ENCODE measurements around the gene MX1. TPM values are rescaled to one million over a fixed set of nuclear protein-coding genes. Genes with fewer than 3 reads are reported as not detected.

The MX1 gene
- total RNA-seq, 2 experiments from 2014 or later: 23.9 to 24.7 TPM

- POLR2A ChIA-PET: no interaction called here
- intact Hi-C loops (cut with micrococcal nuclease; ENCODE audit: unreplicated experiment): no loop called here
- no peaks in the 10 kb centered on the region for H4K20me1 ChIP-seq (ENCODE audit: insufficient read depth, low read length)
- CTCF ChIA-PET (ENCODE audit: unreplicated experiment): no interaction called here
- no peaks in the 10 kb centered on the region for H3K9me3 ChIP-seq (ENCODE audit: low read length)
- H3K4me3 ChIP-seq (ENCODE audit: low read depth, low read length, poor library complexity, severe bottlenecking): no peak overlapping the region
- no peaks in the 10 kb centered on the region for H3K36me3 ChIP-seq (ENCODE audit: insufficient read depth, low read length)
- no peaks in the 10 kb centered on the region for H3K79me2 ChIP-seq (ENCODE audit: insufficient read depth, low read depth, low read length)
- no peaks in the 10 kb centered on the region for H3K9me2 ChIP-seq (ENCODE audit: insufficient read depth, low read length)
- DNase-seq (ENCODE audit: low spot score): no peak
- TF ChIP-seq EZH2phosphoT487 (IDR thresholded peaks at IDR 0.05; ENCODE audit: borderline replicate concordance, low read depth, low read length) (no peak), CTCF (conservative IDR thresholded peaks at IDR 0.05; ENCODE audit: low read length) (no peak)
- no TSS peak for BruUV-seq (replicated peaks)
- peaks cover 3% of the 10 kb centered on the region for H3K4me1 ChIP-seq (ENCODE audit: insufficient read depth, low read length, poor library complexity, severe bottlenecking)
- H3K27ac ChIP-seq (ENCODE audit: low read depth, low read length, poor library complexity, severe bottlenecking): no peak overlapping the region
- H3K4me2 ChIP-seq (ENCODE audit: low read length): no peak overlapping the region
- no peak overlapping the region for H2AFZ ChIP-seq (ENCODE audit: low read length)
Measured at GRCh38 chr21:41406340-41406739, 19.7 kb upstream of the MX1 start.

DNA sequence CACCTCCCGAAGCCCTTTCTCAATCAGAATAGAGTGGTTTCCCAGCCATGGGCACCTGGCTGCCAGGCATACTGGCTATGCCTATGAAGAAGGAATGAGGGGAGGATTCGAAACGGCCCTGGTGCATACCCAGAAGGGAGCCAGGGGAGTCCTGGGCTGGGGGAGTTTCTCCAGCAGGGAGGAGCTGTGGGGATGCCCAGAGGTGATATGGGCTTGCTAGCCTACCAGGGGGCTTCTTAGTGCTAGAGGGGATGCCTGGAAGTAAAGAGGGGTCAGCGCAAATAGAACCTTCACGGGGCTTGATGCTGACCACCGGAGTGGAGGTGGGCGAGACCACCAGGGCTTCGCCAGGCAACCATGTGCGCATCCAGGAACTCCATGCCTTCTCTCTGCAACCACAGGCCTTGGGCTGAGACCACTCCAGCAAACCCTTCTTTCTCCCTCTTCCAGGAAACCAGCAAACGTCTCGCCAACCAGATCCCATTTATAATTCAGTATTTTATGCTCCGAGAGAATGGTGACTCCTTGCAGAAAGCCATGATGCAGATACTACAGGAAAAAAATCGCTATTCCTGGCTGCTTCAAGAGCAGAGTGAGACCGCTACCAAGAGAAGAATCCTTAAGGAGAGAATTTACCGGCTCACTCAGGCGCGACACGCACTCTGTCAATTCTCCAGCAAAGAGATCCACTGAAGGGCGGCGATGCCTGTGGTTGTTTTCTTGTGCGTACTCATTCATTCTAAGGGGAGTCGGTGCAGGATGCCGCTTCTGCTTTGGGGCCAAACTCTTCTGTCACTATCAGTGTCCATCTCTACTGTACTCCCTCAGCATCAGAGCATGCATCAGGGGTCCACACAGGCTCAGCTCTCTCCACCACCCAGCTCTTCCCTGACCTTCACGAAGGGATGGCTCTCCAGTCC, 18.2 kb upstream of the MX1 start:
- BruUV-seq (replicated peaks): no TSS peak
- ChIA-PET POLR2A (interaction anchor here (0.6 kb wide), 1 partner anchor 23 kb away, joined by 3 read pairs; no protein-coding TSS in a partner anchor), CTCF (ENCODE audit: unreplicated experiment) (no interaction called here)
- Histone ChIP-seq H4K20me1 (ENCODE audit: insufficient read depth, low read length) (no peaks in the 10 kb centered on the region), H3K9me2 (ENCODE audit: insufficient read depth, low read length) (no peaks in the 10 kb centered on the region), H3K4me1 (ENCODE audit: insufficient read depth, low read length, poor library complexity, severe bottlenecking) (peaks cover 4% of the 10 kb centered on the region), H3K4me2 (ENCODE audit: low read length) (no peak overlapping the region), H3K9me3 (ENCODE audit: low read length) (no peaks in the 10 kb centered on the region), H2AFZ (ENCODE audit: low read length) (no peak overlapping the region), H3K36me3 (ENCODE audit: insufficient read depth, low read length) (no peaks in the 10 kb centered on the region), H3K79me2 (ENCODE audit: insufficient read depth, low read depth, low read length) (no peaks in the 10 kb centered on the region), H3K4me3 (ENCODE audit: low read depth, low read length, poor library complexity, severe bottlenecking) (no peak overlapping the region), H3K27ac (ENCODE audit: low read depth, low read length, poor library complexity, severe bottlenecking) (no peak overlapping the region)
- intact Hi-C loops (cut with micrococcal nuclease; ENCODE audit: unreplicated experiment): no loop called here
- DNase-seq (ENCODE audit: low spot score): no peak
- no peak for TF ChIP-seq EZH2phosphoT487 (IDR thresholded peaks at IDR 0.05; ENCODE audit: borderline replicate concordance, low read depth, low read length)
- no peak for TF ChIP-seq CTCF (conservative IDR thresholded peaks at IDR 0.05; ENCODE audit: low read length)

DNA sequence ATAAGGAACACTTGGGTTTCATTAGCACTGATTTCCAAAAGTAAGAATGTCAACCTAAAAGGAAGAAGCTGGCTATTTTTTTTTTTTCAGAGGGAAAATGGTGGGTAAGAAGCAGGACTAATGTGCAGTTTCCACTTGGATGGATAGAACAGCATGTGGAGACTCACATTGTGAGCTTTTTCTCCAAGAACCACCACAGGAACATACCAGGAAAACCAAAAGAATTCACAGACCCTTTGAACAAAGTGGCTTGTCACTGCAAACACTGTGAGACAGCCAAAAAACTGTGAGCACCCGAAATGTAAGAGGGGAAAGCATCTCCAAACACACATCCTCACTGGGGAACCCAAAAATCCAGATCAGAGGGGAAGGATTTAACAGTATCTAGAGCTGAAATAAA, 15.7 kb upstream of the MX1 start:
- H4K20me1 ChIP-seq (ENCODE audit: insufficient read depth, low read length): no peaks in the 10 kb centered on the region
- H3K9me3 ChIP-seq (ENCODE audit: low read length): no peaks in the 10 kb centered on the region
- ChIA-PET POLR2A (interaction anchor here (0.6 to 1.1 kb wide), 3 partner anchors 8 to 41 kb away, joined by 3 to 4 read pairs (median 3); no protein-coding TSS in a partner anchor), CTCF (ENCODE audit: unreplicated experiment) (interaction anchor here (0.6 to 1.5 kb wide), 3 partner anchors 8 to 120 kb away, joined by 3 to 4 read pairs (median 4); no protein-coding TSS in a partner anchor)
- H2AFZ ChIP-seq (ENCODE audit: low read length): no peak overlapping the region
- intact Hi-C loops (cut with micrococcal nuclease; ENCODE audit: unreplicated experiment): no loop called here
- H3K4me1 ChIP-seq (ENCODE audit: insufficient read depth, low read length, poor library complexity, severe bottlenecking): peaks cover 4% of the 10 kb centered on the region
- DNase-seq (ENCODE audit: low spot score): no peak
- H3K9me2 ChIP-seq (ENCODE audit: insufficient read depth, low read length): no peaks in the 10 kb centered on the region
- H3K36me3 ChIP-seq (ENCODE audit: insufficient read depth, low read length): no peaks in the 10 kb centered on the region
- H3K79me2 ChIP-seq (ENCODE audit: insufficient read depth, low read depth, low read length): no peaks in the 10 kb centered on the region
- no peak overlapping the region for H3K4me2 ChIP-seq (ENCODE audit: low read length)
- H3K27ac ChIP-seq (ENCODE audit: low read depth, low read length, poor library complexity, severe bottlenecking): no peak overlapping the region
- no peak overlapping the region for H3K4me3 ChIP-seq (ENCODE audit: low read depth, low read length, poor library complexity, severe bottlenecking)
- no TSS peak for BruUV-seq (replicated peaks)
- TF ChIP-seq EZH2phosphoT487 (IDR thresholded peaks at IDR 0.05; ENCODE audit: borderline replicate concordance, low read depth, low read length) (no peak), CTCF (conservative IDR thresholded peaks at IDR 0.05; ENCODE audit: low read length) (no peak)

All from OCI-LY7 (cell line).